Transverse colon (tissue), 4 donors: ENCODE results near the gene PPP1R27. TPM values are rescaled to one million over a fixed set of nuclear protein-coding genes. Genes with fewer than 3 reads are reported as not detected.

ENCODE experiments used
- DNase-seq: peaks from one replicate; pipeline ENCODE4 v3.0.0-alpha.2; 2019
- H3K27ac ChIP-seq, 4 donors: fragments of 200-600 bp; sonication (generic); 2 replicates each; pipeline ENCODE4 v1.5.1; 2016 to 2018; ENCODE audit warnings: inconsistent platforms in 4 of 4
- H3K27me3 ChIP-seq: fragments of 200-600 bp; sonication (generic); 2 replicates; pipeline ENCODE4 v1.5.1; 2017; ENCODE audit warnings: inconsistent platforms
- H3K36me3 ChIP-seq, 4 donors: fragments of 200-600 bp; sonication (generic); 2 replicates each; pipeline ENCODE4 v1.5.1; 2017 to 2019; ENCODE audit warnings: inconsistent platforms in 4 of 4
- H3K4me1 ChIP-seq, 4 donors: fragments of 200-600 bp; sonication (generic); 2 replicates each; pipeline ENCODE4 v1.5.1; 2017 to 2020; ENCODE audit warnings: inconsistent platforms in 4 of 4
- H3K4me3 ChIP-seq, 4 donors: fragments of 200-600 bp; sonication (generic); 1 replicate in 1 of 4; 2 replicates in 3 of 4; pipeline versions ENCODE4 v1.5.1 to v1.6.1; 2017 to 2019; ENCODE audit warnings: inconsistent platforms in 4 of 4
- H3K9me3 ChIP-seq, 2 donors: fragments of 200-600 bp; sonication (generic); 2 replicates each; pipeline ENCODE4 v1.5.1; 2017 to 2019; ENCODE audit warnings: inconsistent platforms in 2 of 2
- CTCF ChIP-seq, 5 experiments: fragments of 200-600 bp in 3 of 5; fragments of 450-650 bp in 2 of 5; sonication (generic) in 3 of 5; IDR thresholded peaks; 1 replicate in 2 of 5; 2 replicates in 3 of 5; pipeline ENCODE4 v1.5.1; 2016 to 2017; ENCODE audit warnings: antibody characterized with exemption in 5 of 5, inconsistent platforms in 3 of 5, mild to moderate bottlenecking in 2 of 5, moderate library complexity in 1 of 5
- EP300 ChIP-seq: sonication (generic); formaldehyde crosslinking; IDR thresholded peaks from one replicate; pipeline ENCODE4 v1.6.1; 2017; ENCODE audit warnings: antibody characterized with exemption, low read depth
- POLR2A ChIP-seq: fragments of 450-650 bp; IDR thresholded peaks from one replicate; pipeline ENCODE4 v1.6.1; 2016; ENCODE audit warnings: antibody characterized with exemption, mild to moderate bottlenecking, moderate library complexity
- POLR2AphosphoS5 ChIP-seq, 3 donors: sonication (generic); formaldehyde crosslinking; IDR thresholded peaks; one replicate each; pipeline ENCODE4 v1.6.1; 2016; ENCODE audit warnings: antibody characterized with exemption in 3 of 3
- WGBS, 2 donors: methylation state at CpG; one replicate each; pipeline ENCODE4 v1.1.5; 2018; ENCODE audit warnings: low coverage in 1 of 2; 5-methylcytosine and 5-hydroxymethylcytosine counted together
- in situ Hi-C, 4 donors: fragments of 200-750 bp; cut with MboI; loops; one replicate each; pipeline versions ENCODE4 v1.15.0 to v1.15.1; 2017; ENCODE audit warnings: low sequenced_read_pairs in 3 of 4, low pct_ligation_motif_present in 1 of 4, low pct_unique_long_range_greater_than_20kb in 1 of 4
- intact Hi-C: fragments of 100-400 bp; cut with DNase I; formaldehyde crosslinking; loops from one replicate; pipeline ENCODE4 v1.15.1; 2023; ENCODE audit warnings: low total_unique reads
- total RNA-seq, 4 donors: library from RNA; depleted of rRNA; stranded (reverse); fragments of >200 nt; gene quantifications; one replicate each; pipeline ENCODE4 v1.1.0, GENCODE V29; 2016

Gene PPP1R27
- total RNA-seq, 4 donors from 2014 or later = 0.68 TPM; not detected in 3

GRCh38 chr17:81794074-81794476 is 40.8 kb downstream of the PPP1R27 start:
- no peak overlapping the region for H3K4me3 ChIP-seq
- no peak overlapping the region for H3K27ac ChIP-seq
- H3K27me3 ChIP-seq = peaks cover 9% of the 10 kb centered on the region
- intact Hi-C loops = no loop called here
- H3K9me3 ChIP-seq = no peaks in the 10 kb centered on the region
- DNase-seq = no peak
- in situ Hi-C loops = no loop called here
- no peak for TF ChIP-seq POLR2A
- no peak for TF ChIP-seq CTCF (IDR thresholded peaks at IDR 0.05)
- TF ChIP-seq POLR2AphosphoS5 (IDR thresholded peaks at IDR 0.05) = no peak
- TF ChIP-seq EP300 = no peak
- H3K4me1 ChIP-seq = peaks cover 0 to 7% (median 0%) of the 10 kb centered on the region in 4 donors
- no peaks in the 10 kb centered on the region for H3K36me3 ChIP-seq
- WGBS, 2 donors = 73 to 87% methylated on average over 2 to 3 of the region's 3 CpGs

- TF ChIP-seq POLR2AphosphoS5 (IDR thresholded peaks at IDR 0.05) (no peak), EP300 (no peak), CTCF (IDR thresholded peaks at IDR 0.05) (no peak)
- Histone ChIP-seq H3K27ac (no peak overlapping the region), H3K27me3 (peaks cover 9% of the 10 kb centered on the region), H3K9me3 (no peaks in the 10 kb centered on the region), H3K36me3 (no peaks in the 10 kb centered on the region), H3K4me3 (no peak overlapping the region), H3K4me1 (peaks cover 0 to 7% (median 0%) of the 10 kb centered on the region in 4 donors)
- in situ Hi-C loops = no loop called here
- 83 to 94% methylated on average over 2 to 8 of the region's 8 CpGs for WGBS, 2 donors
- DNase-seq = no peak
- intact Hi-C loops = no loop called here
Measured at GRCh38 chr17:81792675-81793615, 41.9 kb downstream of the PPP1R27 start.

Other genes starting within 250 kb of the PPP1R27 start
- gene NPLOC4, start 197.9 kb downstream of the PPP1R27 start, total RNA-seq = 100 to 1,000 TPM in 1 of 4 donors, 10 to 100 TPM in 3; 59.9 to 323 (median 84.6) TPM
- gene TSPAN10, start 197.9 kb downstream of the PPP1R27 start, total RNA-seq = under 1 TPM in 2 of 4 donors, not detected in 2; 0.48 to 0.55 TPM
- gene PDE6G, start 178.5 kb downstream of the PPP1R27 start, total RNA-seq = not detected
- gene OXLD1, start 168.4 kb downstream of the PPP1R27 start, total RNA-seq = 10 to 100 TPM; 21.4 to 63.6 (median 41.2) TPM
- 10 to 100 TPM in 3 of 4 donors, 1 to 10 TPM in 1; 7.6 to 21.3 (median 13.5) TPM for gene CCDC137, start 168.3 kb downstream of the PPP1R27 start, total RNA-seq
- 10 to 100 TPM; 16.3 to 52.0 (median 33.1) TPM for gene ARL16, start 151.3 kb downstream of the PPP1R27 start, total RNA-seq
- 100 to 1,000 TPM in 3 of 4 donors, 10 to 100 TPM in 1; 96.1 to 205 (median 150) TPM for gene HGS, start 151.0 kb downstream of the PPP1R27 start, total RNA-seq
- 100 to 1,000 TPM in 3 of 4 donors, 10 to 100 TPM in 1; 75.4 to 206 (median 114) TPM for gene MRPL12, start 131.7 kb downstream of the PPP1R27 start, total RNA-seq
- gene SLC25A10, start 122.8 kb downstream of the PPP1R27 start, total RNA-seq = 10 to 100 TPM; 25.1 to 64.8 (median 46.6) TPM
- under 1 TPM in 2 of 4 donors, not detected in 2; 0.14 to 0.64 TPM for gene GCGR, start 30.9 kb downstream of the PPP1R27 start, total RNA-seq
- gene MCRIP1, start 1.8 kb downstream of the PPP1R27 start, total RNA-seq = 10 to 100 TPM; 23.3 to 44.0 (median 33.2) TPM
- 100 to 1,000 TPM; 486 to 732 (median 556) TPM for gene P4HB, start 25.5 kb upstream of the PPP1R27 start, total RNA-seq
- gene ARHGDIA, start 36.3 kb upstream of the PPP1R27 start, total RNA-seq = 100 to 1,000 TPM; 189 to 480 (median 323) TPM
- gene ALYREF, start 56.5 kb upstream of the PPP1R27 start, total RNA-seq = 10 to 100 TPM; 23.1 to 47.7 (median 36.7) TPM
- gene ANAPC11, start 56.7 kb upstream of the PPP1R27 start, total RNA-seq = 100 to 1,000 TPM in 1 of 4 donors, 10 to 100 TPM in 3; 56.7 to 126 (median 86.6) TPM
- gene NPB, start 67.2 kb upstream of the PPP1R27 start, total RNA-seq = under 1 TPM in 1 of 4 donors, not detected in 3; 0.41 TPM
- 100 to 1,000 TPM in 1 of 4 donors, 10 to 100 TPM in 3; 37.2 to 424 (median 77.1) TPM for gene PCYT2, start 76.3 kb upstream of the PPP1R27 start, total RNA-seq
- 100 to 1,000 TPM in 2 of 4 donors, 10 to 100 TPM in 2; 76.5 to 315 (median 172) TPM for gene SIRT7, start 83.1 kb upstream of the PPP1R27 start, total RNA-seq
- gene MAFG, start 92.7 kb upstream of the PPP1R27 start, total RNA-seq = 10 to 100 TPM; 22.4 to 34.4 (median 24.3) TPM
- gene PYCR1, start 102.2 kb upstream of the PPP1R27 start, total RNA-seq = 100 to 1,000 TPM in 1 of 4 donors, 10 to 100 TPM in 2, not detected in 1; 16.4 to 257 (median 20.5) TPM
- not detected for gene MYADML2, start 112.2 kb upstream of the PPP1R27 start, total RNA-seq
- not detected for gene NOTUM, start 126.1 kb upstream of the PPP1R27 start, total RNA-seq
- 10 to 100 TPM; 21.0 to 61.7 (median 41.3) TPM for gene ASPSCR1, start 142.6 kb upstream of the PPP1R27 start, total RNA-seq
- 100 to 1,000 TPM in 2 of 4 donors, 10 to 100 TPM in 2; 85.4 to 131 (median 104) TPM for gene CENPX, start 187.8 kb upstream of the PPP1R27 start, total RNA-seq
- 10 to 100 TPM; 12.7 to 40.6 (median 23.5) TPM for gene LRRC45, start 188.3 kb upstream of the PPP1R27 start, total RNA-seq
- gene RAC3, start 196.6 kb upstream of the PPP1R27 start, total RNA-seq = 10 to 100 TPM in 1 of 4 donors, 1 to 10 TPM in 3; 2.6 to 11.1 (median 5.0) TPM
- gene DCXR, start 202.6 kb upstream of the PPP1R27 start, total RNA-seq = 100 to 1,000 TPM in 1 of 4 donors, 10 to 100 TPM in 3; 49.4 to 117 (median 71.3) TPM
- 10 to 100 TPM; 33.2 to 92.0 (median 48.8) TPM for gene RFNG, start 216.8 kb upstream of the PPP1R27 start, total RNA-seq
- 100 to 1,000 TPM in 2 of 4 donors, 10 to 100 TPM in 2; 42.0 to 160 (median 85.5) TPM for gene GPS1, start 216.8 kb upstream of the PPP1R27 start, total RNA-seq
- gene DUS1L, start 230.8 kb upstream of the PPP1R27 start, total RNA-seq = 100 to 1,000 TPM in 3 of 4 donors, 10 to 100 TPM in 1; 98.6 to 306 (median 132) TPM